ENCODE data around the gene ISCU.

GRCh38 chr12:108591267-108591980 is 29.0 kb downstream of the ISCU start:
- TF ChIP-seq POLR2AphosphoS5 (IDR thresholded peaks at IDR 0.05) (peak in 1 of 3 donors; percentile 15), CTCF (IDR thresholded peaks at IDR 0.05 in 8 of 11, conservative IDR thresholded peaks at IDR 0.05 in 3 of 11) (no peak), POLR2A (IDR thresholded peaks at IDR 0.05) (no peak)
